Measurements from ENCODE around the gene BLNK.

BLNK gene

DNA sequence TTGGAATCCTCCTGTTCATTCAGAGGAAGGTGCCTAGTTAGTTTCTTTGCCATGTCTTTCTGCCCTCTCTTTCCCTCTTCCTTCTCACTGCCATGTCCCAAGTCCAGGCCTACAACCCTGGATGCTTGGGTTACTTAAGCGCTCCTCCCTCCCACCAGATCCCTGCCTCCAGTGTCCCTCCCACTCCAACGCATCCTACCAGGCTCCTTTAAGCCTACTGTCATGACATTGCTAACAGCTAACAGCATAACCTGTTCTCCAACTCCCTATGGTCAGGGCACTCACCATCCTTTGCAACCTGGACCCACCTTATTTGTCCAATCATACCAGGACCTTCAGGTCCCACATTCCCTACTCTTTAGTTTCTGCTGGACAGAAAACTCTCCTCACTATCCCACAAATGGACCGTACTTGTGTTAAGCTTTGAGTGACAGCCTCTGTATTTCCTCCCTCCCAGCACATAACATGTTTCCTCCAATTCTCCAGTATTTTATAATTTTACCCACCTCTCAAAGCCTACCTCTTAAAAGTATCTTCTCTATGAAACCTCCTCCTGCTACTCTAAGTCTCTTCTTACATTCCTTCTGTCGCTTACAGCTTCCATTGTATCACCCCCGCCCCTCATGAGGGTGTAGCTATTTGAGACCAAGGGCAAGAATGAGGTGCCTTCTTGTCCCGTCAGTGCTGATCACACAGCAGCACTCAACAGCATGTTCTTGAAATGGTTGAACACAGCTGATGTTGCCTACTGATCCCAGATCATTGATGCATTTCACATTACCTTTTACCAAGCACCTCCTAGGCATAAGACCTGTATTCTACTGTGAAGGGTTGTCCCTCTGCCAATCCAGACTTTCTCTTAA is 1.7 kb downstream of the BLNK start:
- DNase-seq = no peak
- Histone ChIP-seq H3K79me2 (ENCODE audit: insufficient read depth, low read length) (no peaks in the 10 kb centered on the region), H3K27ac (ENCODE audit: low read length) (no peak overlapping the region), H3K36me3 (ENCODE audit: insufficient read depth, low read length) (no peaks in the 10 kb centered on the region), H3K9ac (ENCODE audit: low read depth, low read length) (no peak overlapping the region), H3K4me1 (ENCODE audit: insufficient read depth, low read length) (no peaks in the 10 kb centered on the region), H3K27me3 (ENCODE audit: insufficient read depth, low read length, poor library complexity) (no peaks in the 10 kb centered on the region), H2AFZ (ENCODE audit: low read depth, low read length) (no peak overlapping the region), H3K4me3 (ENCODE audit: low read depth in 1 of 2, low read length in 2 of 2) (no peak overlapping the region), H4K20me1 (ENCODE audit: insufficient read depth, low read length) (no peaks in the 10 kb centered on the region), H3K9me3 (ENCODE audit: insufficient read depth, low read length, severe bottlenecking) (no peaks in the 10 kb centered on the region), H3K4me2 (ENCODE audit: insufficient read depth, low read length) (no peak overlapping the region)
- ATAC-seq (ENCODE audit: insufficient read depth, low read depth) = no peak
- TF ChIP-seq CTCF (IDR thresholded peaks at IDR 0.05; ENCODE audit: borderline replicate concordance, extremely low read depth, low read length, poor library complexity, severe bottlenecking) = no peak
- TF ChIP-seq EZH2 (IDR thresholded peaks at IDR 0.05; ENCODE audit: borderline replicate concordance, low read depth, low read length, severe bottlenecking) = no peak

DNA sequence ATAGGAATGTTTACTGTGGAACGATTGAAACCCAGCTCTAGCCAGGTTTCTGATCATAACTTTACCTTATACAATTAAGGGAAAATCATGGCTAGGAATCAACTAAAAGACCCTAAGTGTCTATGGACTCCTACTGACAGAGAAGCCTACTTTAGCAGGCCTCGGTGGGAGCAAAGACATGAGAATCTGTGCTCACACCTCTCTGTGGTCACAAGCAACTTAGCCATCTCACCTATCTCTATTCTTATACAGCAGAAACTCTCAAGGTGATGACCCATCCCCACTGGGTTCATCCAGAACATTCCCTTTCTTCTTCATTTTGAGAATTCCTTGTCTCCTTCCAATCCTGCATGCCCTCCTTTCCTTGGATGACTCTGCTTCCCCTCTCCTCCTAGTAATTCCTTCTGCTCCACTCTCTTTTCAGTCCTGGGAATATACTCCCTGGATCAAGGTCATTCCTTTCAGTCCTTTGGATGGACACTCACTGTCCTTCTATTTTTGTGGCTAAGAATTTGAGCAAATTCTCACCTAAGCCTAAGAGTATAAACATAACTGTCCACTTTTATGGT is 2.9 kb downstream of the BLNK start:
- no peak overlapping the region for H3K27ac ChIP-seq (ENCODE audit: low read length)
- no peak overlapping the region for H2AFZ ChIP-seq (ENCODE audit: low read depth, low read length)
- H3K4me1 ChIP-seq (ENCODE audit: insufficient read depth, low read length) = no peaks in the 10 kb centered on the region
- no peak overlapping the region for H3K9ac ChIP-seq (ENCODE audit: low read depth, low read length)
- no peak overlapping the region for H3K4me3 ChIP-seq (ENCODE audit: low read depth in 1 of 2, low read length in 2 of 2)
- no peaks in the 10 kb centered on the region for H4K20me1 ChIP-seq (ENCODE audit: insufficient read depth, low read length)
- ATAC-seq (ENCODE audit: insufficient read depth, low read depth) (no peak), DNase-seq (no peak)
- H3K9me3 ChIP-seq (ENCODE audit: insufficient read depth, low read length, severe bottlenecking) = no peaks in the 10 kb centered on the region
- no peaks in the 10 kb centered on the region for H3K27me3 ChIP-seq (ENCODE audit: insufficient read depth, low read length, poor library complexity)
- no peak for TF ChIP-seq CTCF (IDR thresholded peaks at IDR 0.05; ENCODE audit: borderline replicate concordance, extremely low read depth, low read length, poor library complexity, severe bottlenecking)
- no peak for TF ChIP-seq EZH2 (IDR thresholded peaks at IDR 0.05; ENCODE audit: borderline replicate concordance, low read depth, low read length, severe bottlenecking)
- no peak overlapping the region for H3K4me2 ChIP-seq (ENCODE audit: insufficient read depth, low read length)
- no peaks in the 10 kb centered on the region for H3K36me3 ChIP-seq (ENCODE audit: insufficient read depth, low read length)
- H3K79me2 ChIP-seq (ENCODE audit: insufficient read depth, low read length) = no peaks in the 10 kb centered on the region

- no peaks in the 10 kb centered on the region for H3K27me3 ChIP-seq (ENCODE audit: insufficient read depth, low read length, poor library complexity)
- no peak overlapping the region for H3K4me3 ChIP-seq (ENCODE audit: low read depth in 1 of 2, low read length in 2 of 2)
- no peak overlapping the region for H3K27ac ChIP-seq (ENCODE audit: low read length)
- H3K79me2 ChIP-seq (ENCODE audit: insufficient read depth, low read length) = no peaks in the 10 kb centered on the region
- no peak for DNase-seq
- H3K4me2 ChIP-seq (ENCODE audit: insufficient read depth, low read length) = no peak overlapping the region
- no peaks in the 10 kb centered on the region for H3K9me3 ChIP-seq (ENCODE audit: insufficient read depth, low read length, severe bottlenecking)
- H3K9ac ChIP-seq (ENCODE audit: low read depth, low read length) = no peak overlapping the region
- no peak overlapping the region for H2AFZ ChIP-seq (ENCODE audit: low read depth, low read length)
- no peaks in the 10 kb centered on the region for H3K4me1 ChIP-seq (ENCODE audit: insufficient read depth, low read length)
- H3K36me3 ChIP-seq (ENCODE audit: insufficient read depth, low read length) = no peaks in the 10 kb centered on the region
- no peak for ATAC-seq (ENCODE audit: insufficient read depth, low read depth)
- no peaks in the 10 kb centered on the region for H4K20me1 ChIP-seq (ENCODE audit: insufficient read depth, low read length)
- TF ChIP-seq EZH2 (IDR thresholded peaks at IDR 0.05; ENCODE audit: borderline replicate concordance, low read depth, low read length, severe bottlenecking) = no peak
- no peak for TF ChIP-seq CTCF (IDR thresholded peaks at IDR 0.05; ENCODE audit: borderline replicate concordance, extremely low read depth, low read length, poor library complexity, severe bottlenecking)
Observed at GRCh38 chr10:96267234-96267705, 4.1 kb downstream of the BLNK start.

All from DND-41 (cell line).